OCI-M2 (cell line): ENCODE measurements around the gene WARS2.
"Not testable (repeated sequence)": the region's sequence is repeated elsewhere in the genome, so short reads cannot be mapped to it uniquely, and the experiment has no call there.

Experiments
- DNase-seq: peaks from one replicate; lab custom pipeline; 2025; ENCODE audit not compliant: unreplicated experiment; lab: John Stamatoyannopoulos, UW

Gene WARS2

DNA sequence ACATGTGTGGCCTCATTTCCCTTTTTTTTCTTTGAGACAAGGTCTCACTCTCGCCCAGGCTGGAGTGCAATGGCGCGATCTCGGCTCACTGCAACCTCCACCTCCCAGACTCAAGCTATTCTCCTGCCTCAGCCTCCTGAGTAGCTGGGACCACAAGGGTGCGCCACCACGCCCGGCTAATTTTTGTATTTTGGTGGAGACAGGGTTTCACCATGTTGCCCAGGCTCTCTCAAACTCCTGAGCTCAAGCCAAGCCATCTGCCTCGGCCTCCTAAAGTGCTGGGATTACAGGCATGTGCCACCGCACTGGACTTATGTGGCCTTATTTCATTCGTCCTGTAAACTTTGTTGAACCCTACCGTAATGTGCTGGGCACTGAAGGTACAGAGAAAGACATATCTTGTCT is 569 bp upstream of the WARS2 start:
- no peak for DNase-seq

DNA sequence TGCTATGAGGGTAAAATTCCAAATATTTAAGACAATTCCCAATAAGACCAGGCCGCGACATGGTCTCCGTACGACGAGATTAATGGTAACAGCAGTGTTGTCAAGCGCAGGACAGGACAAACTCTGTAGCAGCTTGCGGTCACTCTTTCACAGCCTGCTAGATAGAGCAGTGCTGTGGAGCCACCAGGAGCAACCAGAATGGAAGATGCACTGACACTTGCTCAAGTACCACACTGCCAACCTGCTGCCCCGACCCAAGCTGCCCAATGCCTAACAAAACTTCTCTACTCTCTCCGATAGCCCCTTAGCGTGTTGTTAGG is 636 bp downstream of the WARS2 start:
- no peak for DNase-seq

DNA sequence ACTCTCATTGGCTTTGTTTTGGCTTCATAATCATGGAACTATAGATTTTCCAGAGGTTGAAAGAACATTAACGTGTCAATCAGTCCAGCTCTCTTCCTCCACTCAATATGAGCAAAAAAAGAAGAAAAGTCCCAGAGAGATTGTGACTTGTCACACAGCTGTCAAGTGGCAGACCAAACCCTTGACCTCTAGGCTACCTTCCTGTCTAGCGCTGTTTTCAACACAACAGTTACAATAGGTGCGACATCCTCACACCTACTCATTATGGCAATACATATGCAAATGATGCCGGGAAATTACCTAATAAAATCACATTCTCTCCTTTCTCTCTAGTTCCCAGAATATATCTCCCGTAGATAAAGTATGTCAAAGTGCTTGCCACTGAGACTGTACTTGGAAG is 1.1 kb downstream of the WARS2 start:
- DNase-seq, result no peak

DNA sequence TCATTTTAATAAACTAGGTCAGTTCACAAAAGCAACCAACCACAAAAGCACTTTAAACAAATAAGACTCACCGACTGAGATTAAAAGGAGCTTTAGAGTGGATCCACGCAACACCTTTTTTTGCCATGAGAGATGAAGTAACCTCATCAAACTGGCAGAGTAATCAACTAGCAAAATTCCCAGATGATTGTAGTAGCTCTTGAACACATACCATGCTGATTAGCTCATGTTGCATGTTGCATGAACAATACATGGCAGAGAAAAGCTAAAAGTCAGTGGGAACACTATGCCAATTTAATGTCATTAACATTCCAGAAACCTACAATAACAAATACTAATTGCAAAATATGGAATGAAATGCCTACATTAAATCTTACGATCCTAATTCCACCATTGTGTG is 4.1 kb downstream of the WARS2 start:
- DNase-seq, result no peak

DNA sequence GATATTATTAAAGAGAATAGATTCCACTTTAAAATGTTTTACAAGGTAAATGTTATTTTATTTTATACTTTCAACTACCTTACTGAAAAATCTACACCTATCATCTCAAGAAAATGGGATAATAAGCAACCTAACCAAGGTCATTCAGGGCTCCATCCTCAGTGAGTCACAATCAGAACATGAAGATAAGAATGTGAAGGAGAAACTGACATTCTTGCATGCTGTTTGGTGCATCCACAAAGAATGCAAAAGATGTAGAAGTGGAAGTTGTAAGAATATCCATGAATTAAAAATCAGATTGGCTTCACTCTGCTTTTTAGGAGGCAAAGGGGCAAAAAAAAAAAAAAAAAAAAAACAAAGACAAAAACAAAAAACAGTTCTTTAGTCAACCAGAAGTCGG is 6.5 kb downstream of the WARS2 start:
- no peak for DNase-seq

DNA sequence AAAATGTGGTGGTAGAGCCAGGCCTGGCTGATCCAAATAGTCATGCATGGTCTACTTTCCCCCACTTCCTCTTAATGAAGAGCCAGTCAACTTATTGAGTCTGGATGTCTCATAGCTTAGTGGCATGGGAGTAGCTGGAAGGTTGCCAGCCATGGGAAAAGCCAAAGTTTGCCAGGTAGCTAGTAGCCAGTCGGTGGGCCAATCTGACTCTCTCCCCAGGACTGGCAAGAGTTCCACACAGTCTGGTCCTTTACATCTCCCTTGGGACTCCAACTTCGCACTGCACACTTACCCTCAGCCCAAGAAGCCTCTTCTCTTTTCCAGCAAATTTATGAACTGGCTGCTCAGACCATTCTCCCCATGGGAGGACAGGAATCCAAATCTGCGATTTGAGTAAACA is 8.3 kb downstream of the WARS2 start:
- DNase-seq, result no peak

DNA sequence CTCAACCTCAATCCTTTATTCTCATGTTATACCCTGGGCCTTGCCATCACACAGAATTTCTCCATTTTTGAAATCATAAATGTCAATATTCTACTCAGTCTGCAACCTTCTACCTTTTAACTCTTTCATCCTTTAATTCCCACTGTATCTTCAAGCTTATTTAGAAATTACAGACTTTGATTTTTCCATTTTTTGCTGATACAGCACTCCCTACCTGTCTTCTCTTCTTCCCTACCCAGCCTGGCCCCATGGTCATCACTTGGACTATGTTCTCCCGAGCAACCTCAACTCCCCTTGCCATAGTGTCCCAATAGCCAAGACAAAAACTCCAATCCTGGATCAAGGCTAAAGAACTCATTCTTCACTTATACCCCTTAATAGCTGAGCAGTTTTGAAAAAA is 14.6 kb downstream of the WARS2 start:
- no peak for DNase-seq

DNA sequence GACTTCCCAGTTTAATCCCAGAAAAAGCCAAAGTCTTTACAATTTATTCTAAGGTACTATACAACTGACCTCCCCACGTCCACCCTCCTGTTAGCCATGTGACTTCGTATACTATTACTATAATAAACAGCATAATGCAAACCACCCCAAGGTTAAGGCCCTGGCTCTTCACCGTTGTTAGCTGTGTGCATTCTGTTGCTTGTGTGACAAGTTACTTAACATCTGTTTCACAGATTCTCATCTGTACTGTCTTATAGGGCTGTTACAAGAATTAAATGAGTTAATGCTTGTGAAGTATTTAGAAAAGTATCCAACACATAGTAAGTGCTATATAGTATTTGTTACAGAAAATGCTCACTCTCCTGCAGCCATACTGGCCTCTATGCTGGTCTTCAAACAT is 15.7 kb downstream of the WARS2 start:
- no peak for DNase-seq

DNA sequence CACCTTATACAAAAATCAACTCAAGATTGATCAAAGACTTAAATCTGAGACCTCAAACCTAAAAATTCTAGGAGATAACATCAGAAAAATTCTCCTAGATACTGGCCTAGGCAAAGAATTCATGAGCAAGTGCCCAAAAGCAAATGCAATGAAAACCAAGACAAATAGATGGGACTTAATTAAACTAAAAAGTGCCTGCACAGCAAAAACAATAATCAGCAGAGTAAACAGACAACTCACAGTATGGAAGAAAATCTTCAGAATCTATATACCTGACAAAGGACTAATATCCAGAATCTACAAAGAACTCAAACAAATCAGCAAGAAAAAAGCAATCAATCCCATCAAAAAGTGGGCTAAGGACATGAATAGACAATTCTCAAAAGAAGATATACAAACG is 18.6 kb downstream of the WARS2 start:
- not testable (repeated sequence) for DNase-seq

DNA sequence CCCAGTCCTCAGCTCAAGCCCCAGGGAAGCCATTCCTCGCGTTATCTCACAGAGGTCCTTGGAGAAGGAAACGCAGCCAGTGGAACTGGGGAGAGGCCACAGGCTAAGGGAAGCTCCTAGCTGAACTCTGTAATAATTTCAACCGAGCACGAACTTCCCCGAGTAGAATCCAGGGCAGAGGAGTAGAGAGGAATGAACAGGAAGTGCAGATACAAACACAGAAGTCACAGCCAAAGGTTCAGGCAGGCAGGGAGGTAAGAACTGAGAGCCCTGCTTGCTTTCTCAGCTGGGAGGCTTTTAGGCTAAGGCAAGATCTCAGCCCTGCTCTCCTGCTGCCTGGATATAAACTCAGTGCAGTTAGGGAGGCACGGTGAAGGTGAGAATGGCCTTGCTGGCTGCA is 23.7 kb downstream of the WARS2 start:
- DNase-seq, result no peak

DNA sequence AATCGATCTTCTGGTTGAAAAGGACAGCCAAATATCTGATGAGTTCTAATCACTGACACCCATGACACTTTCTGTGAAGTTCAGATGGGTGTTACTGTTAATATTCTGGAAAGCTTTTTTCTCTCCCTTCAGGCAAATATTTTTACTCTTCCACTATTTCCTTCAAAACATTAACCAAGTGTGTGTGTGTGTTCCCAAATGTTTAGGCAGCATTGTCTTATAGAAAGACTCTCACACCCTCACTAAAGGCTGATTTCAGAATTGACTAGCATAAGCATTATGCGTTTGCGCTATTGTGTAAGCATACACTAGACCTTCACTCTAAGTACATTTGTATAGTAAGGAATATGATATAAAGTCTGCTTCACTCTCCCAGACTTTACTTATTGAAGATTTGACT is 24.7 kb downstream of the WARS2 start:
- DNase-seq, result no peak

DNA sequence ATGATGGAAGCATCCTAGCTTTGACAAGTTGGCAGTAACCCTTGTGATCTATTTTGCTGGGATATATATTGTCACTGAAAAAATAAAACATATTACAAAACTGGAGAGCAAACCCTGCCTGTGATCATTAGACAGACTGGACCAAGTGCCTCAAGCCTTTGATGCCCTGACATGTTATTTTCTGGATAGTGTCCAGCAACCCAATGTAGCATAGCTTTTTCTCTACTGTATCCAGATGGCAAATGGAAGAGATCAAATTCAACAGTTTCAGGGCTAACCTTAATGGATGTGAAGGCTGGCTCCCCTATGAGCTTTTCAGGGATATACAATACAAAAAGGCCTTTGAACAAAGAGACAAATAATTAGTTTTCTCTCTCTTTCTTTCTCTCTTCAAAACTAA is 25.1 kb downstream of the WARS2 start:
- no peak for DNase-seq

DNA sequence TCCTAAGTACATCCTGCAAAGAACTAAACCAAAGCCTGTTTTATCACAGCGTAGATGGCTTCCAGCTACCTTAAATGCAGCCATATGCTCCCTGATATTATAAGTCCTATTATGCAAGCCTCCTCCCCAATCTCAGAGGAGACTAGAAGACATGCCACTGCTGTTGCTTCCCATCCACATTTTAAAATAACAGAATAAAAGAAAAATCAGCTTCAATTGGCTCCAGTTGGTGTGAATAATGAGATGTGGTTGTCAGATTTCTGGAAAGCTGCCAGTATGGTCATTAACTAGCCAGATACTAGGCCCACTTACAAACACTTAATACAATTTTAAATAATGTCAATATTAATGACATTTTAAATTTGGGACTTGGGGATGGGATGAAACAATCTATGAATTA is 25.7 kb downstream of the WARS2 start:
- no peak for DNase-seq

DNA sequence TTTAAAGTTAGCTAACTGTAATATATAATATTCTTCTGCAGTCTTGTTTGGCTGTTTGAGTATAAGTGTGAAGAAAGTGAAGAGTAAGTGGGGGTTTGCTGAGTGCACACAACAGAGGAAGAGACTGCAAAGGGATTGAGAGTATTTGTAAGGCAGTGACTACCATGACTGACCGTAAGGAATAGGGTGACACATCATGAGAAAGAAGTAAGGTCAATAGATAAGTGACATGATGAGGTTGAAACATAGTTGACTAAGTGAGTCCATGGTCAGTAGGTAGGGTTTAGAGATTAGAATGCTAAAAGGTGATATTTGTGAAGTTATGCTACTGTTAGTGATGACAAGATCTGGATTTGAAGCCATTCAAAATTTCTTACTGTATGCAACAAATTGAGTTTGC is 27.7 kb downstream of the WARS2 start:
- no peak for DNase-seq

DNA sequence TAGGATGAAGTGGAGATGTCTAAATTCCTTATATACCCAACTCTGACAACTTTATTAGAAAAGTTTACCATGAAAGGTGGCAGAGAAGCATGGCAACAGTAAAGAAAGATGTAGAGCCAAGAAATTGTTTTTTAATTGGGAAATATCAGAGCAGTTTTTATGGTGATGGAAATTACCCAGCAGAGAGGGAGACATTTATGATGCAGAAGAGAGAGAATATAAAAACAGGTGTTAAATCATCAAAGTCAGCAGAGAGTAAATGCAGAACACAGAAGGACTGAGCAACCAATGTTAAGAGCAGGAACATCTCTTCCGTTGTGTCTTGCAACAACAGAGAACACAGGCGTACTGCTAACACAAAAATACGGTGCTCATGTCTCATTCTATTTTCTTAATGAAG is 28.2 kb downstream of the WARS2 start:
- no peak for DNase-seq

DNA sequence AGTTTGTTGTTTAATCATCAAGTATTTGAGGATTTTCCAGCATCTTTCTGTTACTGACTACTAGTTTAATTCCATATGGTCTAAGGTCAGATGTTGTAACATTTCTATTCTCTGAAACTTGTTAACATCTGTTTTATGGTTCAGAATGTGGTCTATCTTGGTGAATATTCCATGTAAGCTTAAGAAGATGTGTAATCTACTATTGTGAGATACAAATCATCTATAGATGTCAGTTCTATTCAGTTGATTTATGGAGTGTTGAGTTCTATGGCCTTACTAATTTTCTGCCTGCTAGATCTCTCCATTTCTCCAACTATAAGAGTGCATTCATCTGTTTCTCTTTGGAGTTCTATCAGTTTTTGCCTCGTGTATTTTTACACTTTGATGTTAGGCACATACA is 31.5 kb downstream of the WARS2 start:
- DNase-seq, result no peak

DNA sequence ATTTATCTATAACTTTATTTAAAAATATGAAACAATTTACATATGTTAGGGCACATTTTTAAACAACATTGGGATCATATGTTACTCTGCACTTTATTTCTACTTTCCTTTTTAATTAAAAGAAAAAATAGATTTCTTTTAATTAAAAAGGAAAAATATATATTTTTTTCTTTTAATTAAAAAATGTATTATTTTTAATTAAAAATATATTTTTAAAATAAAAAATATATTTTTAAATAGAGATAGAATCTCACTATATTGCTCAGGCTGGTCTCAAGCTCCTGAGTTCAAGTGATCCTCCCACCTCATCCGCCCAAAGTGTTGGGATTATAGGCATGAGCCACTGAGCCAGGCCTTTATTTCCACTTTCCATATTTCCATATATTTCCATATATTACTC is 36.7 kb downstream of the WARS2 start:
- no peak for DNase-seq

DNA sequence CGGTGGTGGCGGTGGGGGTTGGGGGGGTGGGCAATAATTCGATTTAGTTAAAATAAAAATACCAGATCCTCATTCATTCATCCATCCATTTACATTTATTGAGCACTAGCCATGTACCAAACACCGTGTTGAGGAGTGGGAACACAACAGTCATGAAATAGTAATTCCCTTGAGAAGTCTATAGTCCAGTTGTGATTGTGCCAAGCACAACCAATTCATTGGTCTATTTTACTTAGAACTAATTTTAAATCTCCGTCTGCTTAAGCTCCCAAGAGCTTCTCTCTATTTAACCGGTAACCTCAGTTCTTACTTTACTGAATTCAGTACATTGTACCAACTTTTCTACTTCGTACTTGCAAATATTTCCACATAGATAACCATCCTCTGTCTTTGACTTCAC is 38.4 kb downstream of the WARS2 start:
- no peak for DNase-seq

DNA sequence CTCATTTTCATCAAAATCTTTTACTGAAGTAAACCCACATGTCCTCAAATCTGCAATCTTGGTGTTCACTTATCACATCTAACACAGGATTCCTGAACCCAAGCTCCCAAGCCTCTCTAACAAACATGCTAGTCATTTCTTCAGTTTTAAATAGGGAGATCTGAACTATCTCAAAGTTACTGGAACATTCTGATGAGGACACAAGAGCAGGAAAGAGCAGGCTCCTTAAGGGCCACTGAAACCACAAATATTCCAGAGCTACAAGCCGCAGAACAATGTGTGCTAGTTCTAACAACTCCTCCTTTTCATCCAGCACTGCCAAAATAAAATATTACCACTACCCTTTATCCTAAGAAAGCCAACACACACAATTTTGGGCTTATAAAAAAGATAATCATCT is 38.9 kb downstream of the WARS2 start:
- no peak for DNase-seq

DNA sequence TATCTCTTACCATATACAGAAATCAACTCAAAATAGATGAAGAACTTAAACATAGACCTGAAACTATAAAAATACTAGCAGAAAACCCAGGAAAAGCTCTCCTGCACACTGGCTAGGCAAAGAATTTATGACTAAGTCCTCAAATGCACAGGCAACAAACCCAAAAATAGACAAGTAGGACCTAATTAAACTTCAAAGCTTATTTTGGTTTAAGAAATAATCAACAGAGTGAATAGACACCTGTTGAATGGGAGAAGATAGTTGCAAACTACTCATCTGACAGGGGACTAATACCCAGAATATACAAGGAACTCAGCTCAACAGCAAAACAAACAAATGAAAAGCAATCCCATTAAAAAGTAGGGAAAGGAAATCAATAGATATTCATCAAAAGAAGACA is 40.7 kb downstream of the WARS2 start:
- no peak for DNase-seq

DNA sequence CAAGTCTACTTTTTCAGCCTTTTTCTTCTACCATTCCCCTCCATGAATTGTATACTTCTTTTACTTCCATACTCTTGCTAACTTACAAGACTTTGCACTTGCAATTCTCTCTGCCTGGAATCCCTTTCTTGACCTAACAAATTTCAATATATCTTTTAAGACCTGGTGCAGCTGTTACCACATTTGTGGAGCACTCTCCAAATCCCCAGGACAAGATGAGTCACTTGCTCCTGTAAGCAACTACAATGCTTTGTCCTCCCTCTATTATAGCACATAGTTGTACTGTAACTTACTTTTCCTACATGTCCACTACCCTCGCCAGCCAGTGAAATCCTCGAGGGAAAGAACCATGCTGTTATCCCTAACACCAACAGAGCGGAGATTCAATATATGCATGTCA is 43.1 kb downstream of the WARS2 start:
- DNase-seq, result no peak

DNA sequence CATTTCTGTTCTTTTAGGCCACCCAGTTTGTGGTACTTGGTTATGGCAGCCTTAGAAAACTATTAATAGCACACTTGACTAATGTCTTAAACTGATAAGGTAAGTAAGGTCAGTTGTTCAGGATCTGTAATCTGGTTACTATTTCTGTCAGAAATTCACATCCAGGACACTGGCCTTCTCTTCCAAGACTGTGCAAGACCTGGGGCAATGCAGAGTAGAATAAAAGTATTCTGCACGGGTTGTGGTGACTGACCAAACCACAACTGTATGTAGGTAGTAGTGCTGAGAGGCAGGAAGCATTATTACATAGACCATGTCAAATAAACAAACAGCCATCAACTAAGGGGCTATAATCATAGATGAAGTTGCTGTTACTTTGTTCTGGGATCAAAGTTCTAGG is 46.7 kb downstream of the WARS2 start:
- DNase-seq, result no peak

DNA sequence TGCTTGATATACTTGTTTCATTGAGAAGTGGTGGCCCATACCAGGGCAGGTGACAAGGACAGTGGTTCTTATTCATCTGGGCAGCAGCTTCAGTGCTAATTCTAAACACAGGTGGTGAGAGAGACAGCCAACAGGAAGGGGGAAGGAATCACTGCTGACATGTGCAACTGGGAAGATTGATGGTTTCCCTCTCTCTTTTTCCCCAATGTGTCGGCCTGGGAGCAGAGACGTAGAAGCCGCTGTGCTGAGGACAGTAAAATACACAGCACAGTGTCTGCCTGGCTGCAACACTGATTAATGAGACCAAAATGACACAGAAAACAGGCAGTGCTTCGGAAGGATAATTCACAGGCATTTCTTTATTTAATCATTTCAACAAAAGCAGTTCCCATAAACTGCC is 48.8 kb downstream of the WARS2 start:
- no peak for DNase-seq

DNA sequence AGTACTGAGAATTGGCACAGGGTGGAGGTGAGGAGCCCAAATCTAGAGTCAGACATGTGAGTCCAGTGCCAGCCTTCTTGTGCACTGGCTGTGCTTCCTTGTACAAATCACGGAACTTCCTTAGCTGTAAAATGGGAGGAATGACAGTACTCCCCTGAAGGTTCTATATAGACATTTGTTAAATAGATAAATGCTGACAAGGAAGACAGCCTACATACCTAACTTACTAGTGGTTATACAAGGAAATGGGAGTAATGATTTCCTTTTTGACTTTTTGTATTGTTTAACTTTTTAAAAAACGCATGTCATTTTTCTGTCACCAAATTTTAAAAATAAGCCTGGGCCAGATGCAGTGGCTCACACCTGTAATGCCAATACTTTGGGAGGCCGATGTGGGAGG is 50.2 kb downstream of the WARS2 start:
- no peak for DNase-seq

DNA sequence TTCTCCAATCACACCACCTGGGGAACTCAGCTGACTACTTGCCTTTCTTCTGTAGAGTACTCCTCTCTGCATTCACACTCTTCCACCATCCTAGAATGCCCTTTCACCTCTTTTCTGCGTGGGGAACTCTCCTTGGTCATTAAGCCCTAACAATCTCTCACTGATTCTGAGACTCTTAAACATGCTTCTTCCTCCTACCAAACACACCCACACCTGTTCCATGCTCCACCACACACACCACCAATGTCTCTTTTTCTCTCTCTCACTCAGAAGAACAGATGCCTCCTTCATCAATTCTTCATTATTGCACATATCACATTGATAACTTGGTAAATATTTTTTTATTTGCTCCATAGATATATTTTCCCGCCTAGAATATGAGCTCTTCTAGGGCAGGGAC is 53.6 kb downstream of the WARS2 start:
- DNase-seq, result no peak
